Osteoblast (primary cell): ENCODE data around the gene RASAL2. TPM values are rescaled to one million over a fixed set of nuclear protein-coding genes. Genes with fewer than 3 reads are reported as not detected.

ENCODE experiments used
- DNase-seq: peaks from one replicate; pipeline ENCODE4 v3.0.0; 2011; ENCODE audit warnings: low spot score, mixed read lengths; ENCODE audit not compliant: insufficient read length; ENCODE audit errors: missing footprints
- H2AFZ ChIP-seq: 2 replicates; pipeline ENCODE4 v1.6.0; 2011; ENCODE audit warnings: mild to moderate bottlenecking, low read length
- H3K27ac ChIP-seq: 2 replicates; pipeline ENCODE4 v1.5.1; 2011; ENCODE audit warnings: mild to moderate bottlenecking, low read depth, low read length, moderate library complexity
- H3K27me3 ChIP-seq: 2 replicates; pipeline ENCODE4 v1.6.0; 2012; ENCODE audit warnings: mild to moderate bottlenecking, control low read depth, inconsistent platforms, low read length, moderate library complexity; ENCODE audit not compliant: insufficient read depth
- H3K36me3 ChIP-seq: 2 replicates; pipeline ENCODE4 v1.5.1; 2011; ENCODE audit warnings: mild to moderate bottlenecking, low read length, control low read depth, moderate library complexity; ENCODE audit not compliant: insufficient read depth
- H3K4me1 ChIP-seq: 2 replicates; pipeline ENCODE4 v1.5.1; 2011; ENCODE audit warnings: mild to moderate bottlenecking, low read length, control low read depth, moderate library complexity; ENCODE audit not compliant: insufficient read depth
- H3K4me2 ChIP-seq: 2 replicates; pipeline ENCODE4 v1.6.0; 2011; ENCODE audit warnings: mild to moderate bottlenecking, low read length; ENCODE audit not compliant: insufficient read depth
- H3K4me3 ChIP-seq: fragments of 200-600 bp; sonication (generic); 3 replicates; pipeline ENCODE4 v1.5.1; 2012; ENCODE audit warnings: mild to moderate bottlenecking, low read length, inconsistent platforms; ENCODE audit not compliant: insufficient read depth
- H3K79me2 ChIP-seq: 2 replicates; pipeline ENCODE4 v1.6.0; 2012; ENCODE audit warnings: mild to moderate bottlenecking, low read length, control low read depth, inconsistent platforms; ENCODE audit not compliant: insufficient read depth
- H3K9me3 ChIP-seq: 2 replicates; pipeline ENCODE4 v1.5.1; 2011; ENCODE audit warnings: low read depth, low read length, control low read depth
- H4K20me1 ChIP-seq: 2 replicates; pipeline ENCODE4 v1.6.0; 2012; ENCODE audit warnings: mild to moderate bottlenecking, low read length, control low read depth; ENCODE audit not compliant: insufficient read depth
- CTCF ChIP-seq: IDR thresholded peaks from 2 replicates; pipeline ENCODE4 v1.5.1; 2011; ENCODE audit warnings: mild to moderate bottlenecking, low read depth, low read length, moderate library complexity; ENCODE audit errors: extremely low read depth
- total RNA-seq: library from RNA; depleted of rRNA; stranded (reverse); fragments of >200 nt; gene quantifications from 2 replicates; pipeline ENCODE4 v1.2.3, GENCODE V29; 2012

Gene RASAL2
- total RNA-seq, 1 donor: 59.4 TPM

- peak overlapping the region; percentile 96 for H3K4me3 ChIP-seq
- peak; percentile 87 for DNase-seq
- no peaks in the 10 kb centered on the region for H3K27me3 ChIP-seq
- no peaks in the 10 kb centered on the region for H3K36me3 ChIP-seq
- peaks cover 69% of the 10 kb centered on the region for H3K79me2 ChIP-seq
- peak overlapping the region; percentile 76 for H2AFZ ChIP-seq
- H3K27ac ChIP-seq: peak overlapping the region; percentile 92
- H3K9me3 ChIP-seq: no peaks in the 10 kb centered on the region
- peaks cover 38% of the 10 kb centered on the region for H3K4me1 ChIP-seq
- TF ChIP-seq CTCF: no peak
- H3K4me2 ChIP-seq: peak overlapping the region; percentile 89
- H4K20me1 ChIP-seq: peaks cover 13% of the 10 kb centered on the region
Observed at GRCh38 chr1:178094739-178095645, 1.1 kb downstream of the RASAL2 start.

- H3K4me2 ChIP-seq: peak overlapping the region; percentile 89
- no peaks in the 10 kb centered on the region for H3K9me3 ChIP-seq
- peaks cover 84% of the 10 kb centered on the region for H3K79me2 ChIP-seq
- peaks cover 13% of the 10 kb centered on the region for H4K20me1 ChIP-seq
- H2AFZ ChIP-seq: no peak overlapping the region
- H3K36me3 ChIP-seq: no peaks in the 10 kb centered on the region
- no peak for TF ChIP-seq CTCF
- no peaks in the 10 kb centered on the region for H3K27me3 ChIP-seq
- H3K4me1 ChIP-seq: peaks cover 48% of the 10 kb centered on the region
- no peak for DNase-seq
- H3K27ac ChIP-seq: peak overlapping the region; percentile 92
- H3K4me3 ChIP-seq: peak overlapping the region; percentile 96
Observed at GRCh38 chr1:178096421-178096820, 2.5 kb downstream of the RASAL2 start.

GRCh38 chr1:178098262-178098661 lies 4.4 kb downstream of the RASAL2 start:
- no peak for TF ChIP-seq CTCF
- H3K79me2 ChIP-seq: peaks cover 94% of the 10 kb centered on the region
- H3K4me2 ChIP-seq: peak overlapping the region; percentile 6
- no peaks in the 10 kb centered on the region for H3K27me3 ChIP-seq
- H3K9me3 ChIP-seq: no peaks in the 10 kb centered on the region
- H3K27ac ChIP-seq: no peak overlapping the region
- peaks cover 40% of the 10 kb centered on the region for H3K4me1 ChIP-seq
- no peak overlapping the region for H2AFZ ChIP-seq
- H4K20me1 ChIP-seq: peaks cover 16% of the 10 kb centered on the region
- no peaks in the 10 kb centered on the region for H3K36me3 ChIP-seq
- no peak for DNase-seq
- no peak overlapping the region for H3K4me3 ChIP-seq

GRCh38 chr1:178101266-178101630 lies 7.3 kb downstream of the RASAL2 start:
- Histone ChIP-seq H3K4me2 (peak overlapping the region; percentile 32), H3K79me2 (peaks cover 100% of the 10 kb centered on the region), H4K20me1 (peaks cover 14% of the 10 kb centered on the region), H2AFZ (no peak overlapping the region), H3K4me3 (no peak overlapping the region), H3K27ac (peak overlapping the region; percentile 60), H3K4me1 (peaks cover 25% of the 10 kb centered on the region), H3K36me3 (no peaks in the 10 kb centered on the region), H3K9me3 (no peaks in the 10 kb centered on the region), H3K27me3 (no peaks in the 10 kb centered on the region)
- TF ChIP-seq CTCF: no peak
- DNase-seq: no peak
